Measurements from ENCODE around the gene COL4A1. TPM values are rescaled to one million over a fixed set of nuclear protein-coding genes. Genes with fewer than 3 reads are reported as not detected.

The COL4A1 gene
- total RNA-seq, 3 donors from 2014 or later, result 118 to 1,008 (median 370) TPM

DNA sequence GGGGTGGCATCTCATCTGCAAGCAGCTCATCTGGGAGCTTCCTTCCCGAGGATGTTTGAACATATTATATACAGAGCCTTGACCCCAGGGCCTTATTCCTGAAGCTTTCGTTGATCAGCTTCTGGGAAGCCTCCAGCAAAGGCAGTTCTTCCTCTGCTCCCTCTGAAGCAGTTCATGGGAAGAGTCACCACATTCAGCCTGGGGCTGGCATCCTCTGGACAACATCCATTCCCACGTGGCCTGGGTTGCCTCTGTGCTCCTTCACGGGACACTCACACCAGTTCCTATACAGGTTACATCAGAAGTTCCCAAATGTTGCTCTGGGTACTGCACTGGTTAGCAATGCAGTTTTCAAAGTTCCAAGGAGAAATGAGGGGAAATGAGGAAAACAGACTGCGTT lies 29.7 kb upstream of the COL4A1 start:
- intact Hi-C loops (cut with DNase I; ENCODE audit: low total_unique reads), result no loop called here
- Histone ChIP-seq H3K9me3 (no peaks in the 10 kb centered on the region), H3K4me1 (peaks cover 4 to 16% of the 10 kb centered on the region in 2 donors), H3K4me3 (no peak overlapping the region), H3K36me3 (no peaks in the 10 kb centered on the region), H3K27ac (peak overlapping the region; percentile 86 to 95), H3K27me3 (no peaks in the 10 kb centered on the region)
- no peak for DNase-seq (ENCODE audit: low spot score in 2 of 2)
- TF ChIP-seq, protein P1, sequence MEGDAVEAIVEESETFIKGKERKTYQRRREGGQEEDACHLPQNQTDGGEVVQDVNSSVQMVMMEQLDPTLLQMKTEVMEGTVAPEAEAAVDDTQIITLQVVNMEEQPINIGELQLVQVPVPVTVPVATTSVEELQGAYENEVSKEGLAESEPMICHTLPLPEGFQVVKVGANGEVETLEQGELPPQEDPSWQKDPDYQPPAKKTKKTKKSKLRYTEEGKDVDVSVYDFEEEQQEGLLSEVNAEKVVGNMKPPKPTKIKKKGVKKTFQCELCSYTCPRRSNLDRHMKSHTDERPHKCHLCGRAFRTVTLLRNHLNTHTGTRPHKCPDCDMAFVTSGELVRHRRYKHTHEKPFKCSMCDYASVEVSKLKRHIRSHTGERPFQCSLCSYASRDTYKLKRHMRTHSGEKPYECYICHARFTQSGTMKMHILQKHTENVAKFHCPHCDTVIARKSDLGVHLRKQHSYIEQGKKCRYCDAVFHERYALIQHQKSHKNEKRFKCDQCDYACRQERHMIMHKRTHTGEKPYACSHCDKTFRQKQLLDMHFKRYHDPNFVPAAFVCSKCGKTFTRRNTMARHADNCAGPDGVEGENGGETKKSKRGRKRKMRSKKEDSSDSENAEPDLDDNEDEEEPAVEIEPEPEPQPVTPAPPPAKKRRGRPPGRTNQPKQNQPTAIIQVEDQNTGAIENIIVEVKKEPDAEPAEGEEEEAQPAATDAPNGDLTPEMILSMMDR (IDR thresholded peaks at IDR 0.05), result no peak
- TF ChIP-seq POLR2A (IDR thresholded peaks at IDR 0.05) (no peak), POLR2AphosphoS5 (IDR thresholded peaks at IDR 0.05) (no peak)

DNA sequence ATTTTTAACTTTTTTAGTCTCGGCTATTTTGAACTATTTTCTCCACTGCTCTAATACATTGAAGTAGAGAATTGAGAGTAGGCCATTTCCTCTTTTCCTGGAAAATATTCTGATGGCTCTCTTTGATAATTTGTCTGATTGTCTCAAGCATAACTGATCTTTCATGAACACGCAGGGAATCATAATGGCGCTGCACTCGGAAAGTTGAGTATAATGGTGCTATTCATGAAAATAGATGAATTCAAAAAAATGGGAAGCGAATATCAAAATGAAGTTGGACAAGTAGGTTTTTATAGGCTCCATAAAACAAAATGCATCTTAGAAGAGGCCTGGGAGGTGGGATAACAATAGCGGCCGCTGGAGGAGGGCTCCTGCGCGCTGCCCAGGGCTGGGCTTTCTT lies 29.2 kb upstream of the COL4A1 start:
- no peak for DNase-seq (ENCODE audit: low spot score in 2 of 2)
- H3K4me3 ChIP-seq, result no peak overlapping the region
- intact Hi-C loops (cut with DNase I; ENCODE audit: low total_unique reads), result no loop called here
- TF ChIP-seq POLR2AphosphoS5 (IDR thresholded peaks at IDR 0.05) (no peak), POLR2A (IDR thresholded peaks at IDR 0.05) (no peak)
- peaks cover 4 to 13% of the 10 kb centered on the region in 2 donors for H3K4me1 ChIP-seq
- H3K9me3 ChIP-seq, result no peaks in the 10 kb centered on the region
- H3K36me3 ChIP-seq, result no peaks in the 10 kb centered on the region
- peak overlapping the region in 1 of 2 donors; percentile 95 for H3K27ac ChIP-seq
- H3K27me3 ChIP-seq, result no peaks in the 10 kb centered on the region

GRCh38 chr13:110334841-110335490 lies 28.0 kb upstream of the COL4A1 start:
- DNase-seq (ENCODE audit: low spot score in 2 of 2), result peak in 1 of 2 donors; percentile 28
- Histone ChIP-seq H3K4me1 (peaks cover 4 to 10% of the 10 kb centered on the region in 2 donors), H3K27ac (no peak overlapping the region), H3K9me3 (no peaks in the 10 kb centered on the region), H3K4me3 (no peak overlapping the region), H3K27me3 (no peaks in the 10 kb centered on the region), H3K36me3 (no peaks in the 10 kb centered on the region)
- intact Hi-C loops (cut with DNase I; ENCODE audit: low total_unique reads), result no loop called here
- TF ChIP-seq, protein P1 (IDR thresholded peaks at IDR 0.05), result no peak
- TF ChIP-seq POLR2A (IDR thresholded peaks at IDR 0.05) (no peak), POLR2AphosphoS5 (IDR thresholded peaks at IDR 0.05) (no peak)

GRCh38 chr13:110334256-110334655 lies 27.3 kb upstream of the COL4A1 start:
- no peaks in the 10 kb centered on the region for H3K27me3 ChIP-seq
- H3K27ac ChIP-seq, result peak overlapping the region in 1 of 2 donors; percentile 21
- intact Hi-C loops (cut with DNase I; ENCODE audit: low total_unique reads), result no loop called here
- no peak overlapping the region for H3K4me3 ChIP-seq
- no peak for DNase-seq (ENCODE audit: low spot score in 2 of 2)
- TF ChIP-seq POLR2A (IDR thresholded peaks at IDR 0.05) (no peak), POLR2AphosphoS5 (IDR thresholded peaks at IDR 0.05) (no peak)
- TF ChIP-seq, protein P1 (IDR thresholded peaks at IDR 0.05), result no peak
- peaks cover 4 to 10% of the 10 kb centered on the region in 2 donors for H3K4me1 ChIP-seq
- H3K9me3 ChIP-seq, result no peaks in the 10 kb centered on the region
- H3K36me3 ChIP-seq, result no peaks in the 10 kb centered on the region

DNA sequence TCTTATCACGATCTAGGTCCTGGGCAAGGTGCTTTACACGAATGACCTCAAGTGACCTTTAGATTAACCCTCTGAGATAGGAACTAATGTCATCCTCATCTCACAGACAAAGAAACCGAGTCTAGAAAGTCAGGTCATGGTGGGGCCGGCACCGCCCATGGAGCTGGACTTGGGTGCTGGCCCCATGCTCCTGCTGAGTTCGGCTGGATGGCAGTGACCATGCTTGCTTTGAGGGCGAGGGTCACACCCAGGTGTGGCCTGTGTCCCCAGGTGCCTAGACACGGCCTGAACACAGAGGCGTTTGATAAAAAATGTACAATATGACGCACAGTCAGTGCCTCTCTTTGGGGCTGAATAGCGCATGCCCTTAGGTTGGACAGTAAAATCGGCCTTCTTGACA lies 26.9 kb upstream of the COL4A1 start:
- peaks cover 4 to 10% of the 10 kb centered on the region in 2 donors for H3K4me1 ChIP-seq
- no peaks in the 10 kb centered on the region for H3K27me3 ChIP-seq
- no peak overlapping the region for H3K4me3 ChIP-seq
- intact Hi-C loops (cut with DNase I; ENCODE audit: low total_unique reads), result no loop called here
- DNase-seq (ENCODE audit: low spot score in 2 of 2), result no peak
- H3K36me3 ChIP-seq, result no peaks in the 10 kb centered on the region
- TF ChIP-seq POLR2AphosphoS5 (IDR thresholded peaks at IDR 0.05) (no peak), POLR2A (IDR thresholded peaks at IDR 0.05) (no peak)
- TF ChIP-seq, protein P1 (IDR thresholded peaks at IDR 0.05), result no peak
- H3K27ac ChIP-seq, result peak overlapping the region in 1 of 2 donors; percentile 21
- no peaks in the 10 kb centered on the region for H3K9me3 ChIP-seq
